ENCODE data around the gene TSN.

DNA sequence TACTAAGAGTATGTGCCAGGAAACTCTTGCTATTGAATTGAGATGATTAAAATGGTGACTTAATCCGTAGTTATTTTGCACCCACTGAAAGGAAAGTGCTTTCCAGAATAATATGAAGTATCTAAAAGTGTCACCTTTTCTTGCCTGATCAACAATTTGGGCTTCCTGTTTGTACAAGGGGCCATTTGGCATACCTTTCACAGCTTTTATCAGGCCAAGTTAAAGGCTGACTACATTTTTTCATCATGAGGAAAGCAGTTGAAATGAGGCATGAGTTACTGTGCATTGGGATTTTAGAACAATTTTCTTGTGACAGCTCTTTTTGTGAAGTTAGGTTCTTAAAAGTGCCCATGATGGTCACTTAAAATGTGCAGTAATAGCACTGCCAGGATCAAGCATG is 11.2 kb downstream of the TSN start:
- TF ChIP-seq, protein P1, sequence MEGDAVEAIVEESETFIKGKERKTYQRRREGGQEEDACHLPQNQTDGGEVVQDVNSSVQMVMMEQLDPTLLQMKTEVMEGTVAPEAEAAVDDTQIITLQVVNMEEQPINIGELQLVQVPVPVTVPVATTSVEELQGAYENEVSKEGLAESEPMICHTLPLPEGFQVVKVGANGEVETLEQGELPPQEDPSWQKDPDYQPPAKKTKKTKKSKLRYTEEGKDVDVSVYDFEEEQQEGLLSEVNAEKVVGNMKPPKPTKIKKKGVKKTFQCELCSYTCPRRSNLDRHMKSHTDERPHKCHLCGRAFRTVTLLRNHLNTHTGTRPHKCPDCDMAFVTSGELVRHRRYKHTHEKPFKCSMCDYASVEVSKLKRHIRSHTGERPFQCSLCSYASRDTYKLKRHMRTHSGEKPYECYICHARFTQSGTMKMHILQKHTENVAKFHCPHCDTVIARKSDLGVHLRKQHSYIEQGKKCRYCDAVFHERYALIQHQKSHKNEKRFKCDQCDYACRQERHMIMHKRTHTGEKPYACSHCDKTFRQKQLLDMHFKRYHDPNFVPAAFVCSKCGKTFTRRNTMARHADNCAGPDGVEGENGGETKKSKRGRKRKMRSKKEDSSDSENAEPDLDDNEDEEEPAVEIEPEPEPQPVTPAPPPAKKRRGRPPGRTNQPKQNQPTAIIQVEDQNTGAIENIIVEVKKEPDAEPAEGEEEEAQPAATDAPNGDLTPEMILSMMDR (IDR thresholded peaks at IDR 0.05; ENCODE audit: insufficient read depth, low read depth, low read length) = no peak
- TF ChIP-seq EZH2 (IDR thresholded peaks at IDR 0.05; ENCODE audit: insufficient read depth, low read length) = no peak

All from astrocyte (in vitro differentiated cells and primary cell).